Measurements from ENCODE around the gene FASTK.

The FASTK gene

GRCh38 chr7:151082141-151083070, 1.8 kb upstream of the FASTK start:
- DNase-seq: no peak

DNA sequence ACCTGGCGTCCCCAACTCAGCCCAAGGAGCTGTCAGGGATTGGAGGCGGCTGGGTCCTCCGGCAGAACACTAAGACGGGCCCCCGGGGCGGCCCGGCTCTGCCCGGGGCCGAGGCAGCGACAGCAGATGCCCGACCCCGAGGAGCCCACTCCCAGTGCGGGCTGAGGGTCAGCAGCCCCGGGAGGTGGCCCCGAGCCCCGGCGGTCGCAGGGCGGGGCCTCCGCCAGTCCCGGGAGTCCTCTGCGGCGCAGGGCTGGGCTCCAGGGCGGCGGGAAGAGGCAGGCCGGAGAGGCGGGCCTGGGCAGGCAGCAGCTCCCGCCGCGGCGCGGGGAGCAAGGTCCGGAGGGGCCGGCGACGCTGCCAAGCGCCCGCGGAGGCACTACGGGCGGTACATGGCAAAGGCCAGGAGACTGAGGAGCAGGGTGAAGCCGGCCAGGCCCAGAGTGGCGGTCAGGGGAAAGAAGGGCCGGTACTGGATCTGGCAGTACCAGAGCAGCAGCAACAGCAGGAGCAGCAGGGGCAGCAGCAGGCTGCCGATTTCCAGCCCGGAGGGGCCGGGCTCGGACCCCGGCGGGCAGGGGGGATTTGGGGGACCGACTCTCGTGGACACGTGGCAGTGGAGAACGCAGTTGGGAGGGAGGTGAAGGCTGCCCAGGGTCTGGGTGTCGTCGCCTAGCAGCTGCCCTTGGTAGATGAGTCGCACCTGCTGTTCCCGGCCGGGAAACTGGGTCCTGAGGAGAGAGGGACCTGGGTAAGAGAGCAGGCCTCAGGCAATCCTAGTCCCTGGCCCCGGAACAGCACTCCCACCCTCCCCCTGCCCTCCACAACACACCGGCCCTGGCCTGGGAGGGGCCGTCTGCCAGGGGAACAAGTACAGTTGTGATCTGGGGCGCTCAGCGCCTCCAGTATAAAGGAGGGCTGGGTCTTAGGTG, 827 bp upstream of the FASTK start:
- no peak for DNase-seq

DNA sequence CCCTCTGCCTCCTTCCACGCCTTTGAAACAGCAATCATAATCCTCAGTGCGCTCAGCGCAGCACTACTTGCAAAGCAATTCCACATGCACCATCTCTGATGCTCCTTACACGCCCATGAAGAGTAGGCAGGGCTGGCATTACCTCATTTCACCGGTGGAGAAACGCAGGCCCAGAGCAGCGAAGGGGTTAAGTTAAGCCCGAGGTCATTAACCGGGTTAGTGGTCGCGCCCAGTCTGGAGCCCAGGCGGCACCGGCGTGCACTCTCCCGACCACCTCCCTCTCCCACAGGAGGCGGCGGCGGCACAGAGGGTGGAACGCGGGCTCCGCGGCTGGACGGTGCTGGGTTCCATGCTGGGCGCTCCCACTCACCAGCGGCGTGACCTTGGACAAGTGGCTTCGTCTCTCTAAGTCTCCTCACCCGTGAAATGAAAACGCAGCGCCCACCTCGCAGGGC, 515 bp downstream of the FASTK start:
- DNase-seq: no peak

- DNase-seq: no peak
Measured at GRCh38 chr7:151079199-151079910, 1.3 kb downstream of the FASTK start.

- DNase-seq: no peak
Measured at GRCh38 chr7:151078233-151079040, 2.2 kb downstream of the FASTK start.

GRCh38 chr7:151077705-151078232, 2.8 kb downstream of the FASTK start:
- no peak for DNase-seq

DNA sequence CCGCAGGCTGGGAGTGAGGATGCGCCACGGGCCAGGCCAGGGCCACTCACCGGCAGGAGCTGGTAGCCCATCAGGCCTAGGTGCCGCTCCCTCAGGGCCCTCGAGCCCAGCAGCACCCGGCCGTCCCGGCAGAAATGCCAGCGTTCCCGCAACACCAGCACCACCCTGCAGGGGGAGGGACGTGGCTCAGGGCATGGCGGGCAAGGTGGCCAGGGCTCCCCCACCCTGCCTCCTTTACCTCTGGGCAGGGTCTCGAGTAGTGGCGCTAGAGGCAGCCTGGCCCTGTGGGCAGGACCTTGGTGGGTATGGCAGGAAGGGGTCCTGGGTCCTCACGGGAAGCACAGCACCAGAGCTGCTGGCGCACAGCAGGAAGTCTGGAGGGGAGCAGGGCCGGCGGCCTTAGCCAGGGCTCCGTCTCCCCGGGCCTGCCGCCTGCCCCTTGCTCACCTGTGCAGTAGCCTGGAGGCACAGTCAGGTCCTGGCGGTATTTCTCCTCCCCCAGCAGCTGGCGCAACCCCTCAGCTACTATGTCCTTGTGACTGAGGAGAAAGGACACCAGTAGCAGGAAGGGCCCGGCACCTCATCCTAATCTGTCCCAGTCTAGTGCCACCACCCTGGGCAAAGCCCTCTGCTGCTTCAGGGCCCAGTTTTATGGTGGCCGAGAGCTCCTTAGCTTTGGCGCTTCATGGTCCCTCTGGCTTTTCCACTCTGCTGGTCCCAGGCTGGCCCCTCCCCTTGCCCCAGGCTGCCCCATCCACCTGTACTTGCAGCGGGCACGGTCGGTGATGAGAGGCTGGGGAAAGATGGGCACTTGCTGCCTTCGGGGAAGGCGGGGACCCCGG, 3.5 kb downstream of the FASTK start:
- DNase-seq: no peak

- no peak for DNase-seq
Measured at GRCh38 chr7:151075978-151076426, 4.6 kb downstream of the FASTK start.

- DNase-seq: no peak
Measured at GRCh38 chr7:151075662-151075971, 5.0 kb downstream of the FASTK start.

- no peak for DNase-seq
Measured at GRCh38 chr7:151074817-151075661, 5.6 kb downstream of the FASTK start.

DNA sequence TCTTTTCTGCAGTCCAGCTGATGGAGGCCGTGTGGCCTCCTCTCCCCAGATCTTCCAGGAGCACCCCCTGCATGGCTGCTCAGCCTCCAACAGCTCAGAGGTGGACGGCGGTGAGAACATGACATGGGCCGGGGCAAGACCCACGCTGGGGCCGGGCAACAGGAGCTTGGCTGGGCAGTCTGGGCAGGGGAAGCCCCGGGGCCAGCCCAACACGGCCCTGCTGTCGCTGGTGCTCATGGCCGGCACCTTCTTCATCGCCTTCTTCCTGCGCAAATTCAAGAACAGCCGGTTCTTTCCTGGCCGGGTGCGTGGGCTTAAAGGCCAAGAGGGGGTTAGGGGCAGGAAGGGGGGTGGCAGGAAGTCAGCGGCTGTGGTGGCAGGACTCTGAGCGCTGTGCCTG, 6.6 kb downstream of the FASTK start:
- DNase-seq: no peak

- DNase-seq: no peak
Measured at GRCh38 chr7:151071032-151071866, 9.4 kb downstream of the FASTK start.

- DNase-seq: no peak
Measured at GRCh38 chr7:151070574-151070960, 10.0 kb downstream of the FASTK start.

GRCh38 chr7:151069841-151070573, 10.6 kb downstream of the FASTK start:
- no peak for DNase-seq

DNA sequence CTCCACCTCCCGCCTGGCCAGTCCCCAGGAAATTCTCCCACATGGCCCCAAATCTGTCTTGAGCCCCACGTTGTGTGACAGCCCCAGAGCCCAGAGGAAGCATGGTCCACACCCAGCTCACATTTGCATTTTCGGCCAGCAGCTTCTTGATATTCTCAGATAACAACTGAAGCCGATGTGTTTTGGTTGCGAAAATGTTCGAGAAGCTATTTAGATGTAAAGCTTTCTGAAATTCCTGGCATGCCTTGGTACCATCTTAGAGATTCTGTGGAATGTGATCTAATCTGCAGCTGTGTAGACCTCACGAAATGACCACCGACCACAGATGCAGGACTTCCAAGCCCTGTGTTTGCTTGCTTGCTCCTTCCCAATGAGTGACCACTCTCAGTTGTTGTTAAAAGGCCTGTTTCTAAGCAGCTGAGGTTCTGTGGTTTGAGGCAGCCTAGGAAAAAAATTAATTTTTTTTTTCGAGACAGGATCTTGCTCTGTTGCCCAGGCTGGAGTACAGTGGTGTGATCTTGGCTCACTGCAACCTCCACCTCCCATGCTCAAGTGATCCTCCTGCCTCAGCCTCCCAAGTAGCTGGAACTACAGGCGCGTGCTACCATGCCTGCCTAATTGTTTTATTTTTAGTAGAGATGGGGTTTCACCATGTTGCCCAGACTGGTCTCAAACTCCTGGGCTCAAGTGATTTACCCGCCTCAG, 12.4 kb downstream of the FASTK start:
- no peak for DNase-seq

- DNase-seq: no peak
Measured at GRCh38 chr7:151066273-151066974, 14.2 kb downstream of the FASTK start.

- no peak for DNase-seq
Measured at GRCh38 chr7:151065516-151065915, 15.1 kb downstream of the FASTK start.
